OCI-LY7 (cell line): ENCODE measurements around the gene SMAD6. TPM values are rescaled to one million over a fixed set of nuclear protein-coding genes. Genes with fewer than 3 reads are reported as not detected.

Experiments
- BruUV-seq: library from RNA; stranded (reverse); fragments of 400-500 nt; replicated peaks from 2 replicates; lab custom pipeline; 2021; lab: Mats Ljungman, UMichigan
- CTCF ChIA-PET: fragments of 300-600 bp; sonication (Branson Sonifier 250); formaldehyde crosslinking; loops from one replicate; lab custom pipeline; 2022; ENCODE audit warnings: antibody characterized with exemption; ENCODE audit not compliant: unreplicated experiment; lab: Charles Lee
- POLR2A ChIA-PET: fragments of 300-600 bp; sonication (Branson Sonifier 250); formaldehyde crosslinking; loops from one replicate; lab custom pipeline; 2022; ENCODE audit warnings: antibody characterized with exemption; lab: Charles Lee
- DNase-seq: peaks from one replicate; pipeline ENCODE4 v3.0.0-alpha.2; 2015; ENCODE audit warnings: low spot score
- H2AFZ ChIP-seq: fragments of 200-600 bp; sonication (generic), shearing (Covaris generic); 2 replicates; pipeline ENCODE4 v1.6.1; 2014; ENCODE audit warnings: mild to moderate bottlenecking, antibody characterized with exemption, low read length, moderate library complexity
- H3K27ac ChIP-seq: fragments of 200-600 bp; sonication (generic); 2 replicates; pipeline ENCODE4 v1.5.1; 2014; ENCODE audit warnings: mixed run types, low read depth, mild to moderate bottlenecking, moderate library complexity, low read length, inconsistent platforms; ENCODE audit not compliant: poor library complexity, severe bottlenecking
- H3K36me3 ChIP-seq: fragments of 200-600 bp; sonication (generic); 2 replicates; pipeline ENCODE4 v1.6.1; 2014; ENCODE audit warnings: mild to moderate bottlenecking, antibody characterized with exemption, low read length, moderate library complexity, mixed read lengths; ENCODE audit not compliant: insufficient read depth
- H3K4me1 ChIP-seq: fragments of 200-600 bp; sonication (generic); 2 replicates; pipeline ENCODE4 v1.5.1; 2014; ENCODE audit warnings: mild to moderate bottlenecking, low read length; ENCODE audit not compliant: insufficient read depth, poor library complexity, severe bottlenecking
- H3K4me2 ChIP-seq: fragments of 200-600 bp; sonication (generic); 2 replicates; pipeline ENCODE4 v1.6.1; 2014; ENCODE audit warnings: mild to moderate bottlenecking, low read length
- H3K4me3 ChIP-seq: fragments of 200-600 bp; sonication (generic); 2 replicates; pipeline ENCODE4 v1.5.1; 2014; ENCODE audit warnings: mild to moderate bottlenecking, low read depth, low read length; ENCODE audit not compliant: poor library complexity, severe bottlenecking
- H3K79me2 ChIP-seq: fragments of 200-600 bp; sonication (generic); 2 replicates; pipeline ENCODE4 v1.6.1; 2016; ENCODE audit warnings: low read depth, mild to moderate bottlenecking, low read length, moderate library complexity, mixed read lengths; ENCODE audit not compliant: insufficient read depth
- H3K9me2 ChIP-seq: fragments of 200-600 bp; sonication (generic); 2 replicates; pipeline ENCODE4 v1.6.1; 2016; ENCODE audit warnings: mild to moderate bottlenecking, low read length, mixed read lengths; ENCODE audit not compliant: insufficient read depth
- H3K9me3 ChIP-seq: fragments of 200-600 bp; sonication (generic); 2 replicates; pipeline ENCODE4 v1.6.1; 2014; ENCODE audit warnings: mild to moderate bottlenecking, mixed run types, low read length, mixed read lengths
- H4K20me1 ChIP-seq: fragments of 200-600 bp; sonication (generic); 2 replicates; pipeline ENCODE4 v1.6.1; 2014; ENCODE audit warnings: mild to moderate bottlenecking, antibody characterized with exemption, low read length, moderate library complexity, mixed read lengths; ENCODE audit not compliant: insufficient read depth
- CTCF ChIP-seq: fragments of 200-600 bp; sonication (generic); conservative IDR thresholded peaks from 2 replicates; pipeline ENCODE4 v1.5.1; 2014; ENCODE audit warnings: mild to moderate bottlenecking, antibody characterized with exemption, low read length, moderate library complexity, mixed read lengths
- EZH2phosphoT487 ChIP-seq: fragments of 200-600 bp; sonication (generic); IDR thresholded peaks from 2 replicates; pipeline ENCODE4 v1.6.1; 2018; ENCODE audit warnings: low read depth, borderline replicate concordance, mild to moderate bottlenecking, mixed run types, antibody characterized with exemption, low read length, moderate library complexity, mixed read lengths
- intact Hi-C: fragments of 100-400 bp; cut with micrococcal nuclease; formaldehyde crosslinking; loops from one replicate; pipeline ENCODE4 v1.10.0; 2022; ENCODE audit not compliant: unreplicated experiment
- total RNA-seq, 2 experiments: library from RNA; depleted of rRNA in 1 of 2; stranded (reverse); fragments of >200 nt in 1 of 2; shearing (Covaris generic) in 1 of 2; gene quantifications; 2 replicates each; pipeline ENCODE4 v1.2.3, GENCODE V29; 2014 to 2022

Gene SMAD6
- total RNA-seq, 2 experiments from 2014 or later, result 14.6 to 16.1 TPM

GRCh38 chr15:66711260-66711659 is 9.2 kb downstream of the SMAD6 start:
- Histone ChIP-seq H4K20me1 (no peaks in the 10 kb centered on the region), H3K4me2 (peak overlapping the region; percentile 47; the same call in 1 of the 2 replicates), H3K4me1 (peaks cover 72% of the 10 kb centered on the region), H3K4me3 (no peak overlapping the region), H2AFZ (no peak overlapping the region), H3K27ac (peak overlapping the region; percentile 35), H3K79me2 (peaks cover 4% of the 10 kb centered on the region; the same call in 1 of the 2 replicates), H3K9me3 (no peaks in the 10 kb centered on the region), H3K9me2 (no peaks in the 10 kb centered on the region), H3K36me3 (peaks cover 5% of the 10 kb centered on the region)
- TF ChIP-seq EZH2phosphoT487, result no peak
- TF ChIP-seq CTCF, result no peak
- CTCF ChIA-PET, result interaction anchor here (1.4 kb wide), 1 partner anchor 14 kb away, joined by 4 read pairs; no protein-coding TSS in a partner anchor
- no peak for DNase-seq
- no TSS peak for BruUV-seq
- intact Hi-C loops, result no loop called here
- POLR2A ChIA-PET, result interaction anchor here (0.6 to 3.5 kb wide), 3 partner anchors 9 to 90 kb away, joined by 3 to 10 read pairs (median 3); partner anchors contain the start of gene SMAD6

GRCh38 chr15:66711862-66712261 is 9.8 kb downstream of the SMAD6 start:
- no peak for TF ChIP-seq EZH2phosphoT487
- no peak for TF ChIP-seq CTCF
- H3K36me3 ChIP-seq, result peaks cover 7% of the 10 kb centered on the region
- intact Hi-C loops, result no loop called here
- H3K79me2 ChIP-seq, result peaks cover 4% of the 10 kb centered on the region; the same call in 1 of the 2 replicates
- ChIA-PET CTCF (interaction anchor here (1.3 kb wide), 1 partner anchor 13 kb away, joined by 3 read pairs; no protein-coding TSS in a partner anchor), POLR2A (interaction anchor here (0.6 to 3.5 kb wide), 6 partner anchors 9 to 1072 kb away, joined by 3 to 10 read pairs (median 4); partner anchors contain the start of gene SMAD6)
- peak overlapping the region; percentile 35 for H3K27ac ChIP-seq
- H4K20me1 ChIP-seq, result no peaks in the 10 kb centered on the region
- no peak overlapping the region for H2AFZ ChIP-seq
- peaks cover 78% of the 10 kb centered on the region for H3K4me1 ChIP-seq
- no peak for DNase-seq
- no peak overlapping the region for H3K4me3 ChIP-seq
- H3K9me2 ChIP-seq, result no peaks in the 10 kb centered on the region
- no TSS peak for BruUV-seq
- H3K4me2 ChIP-seq, result peak overlapping the region; percentile 47
- no peaks in the 10 kb centered on the region for H3K9me3 ChIP-seq
